22Rv1 (cell line): ENCODE measurements around the gene PARD3B.

Experiments used
- H3K27ac ChIP-seq: fragments of 450-650 bp; 2 replicates; pipeline ENCODE4 v1.5.1; 2017
- CTCF ChIP-seq: fragments of 450-650 bp; IDR thresholded peaks from 2 replicates; pipeline ENCODE4 v1.5.1; 2017; ENCODE audit warnings: mild to moderate bottlenecking
- ZFX ChIP-seq: fragments of 450-650 bp; IDR thresholded peaks from 2 replicates; pipeline ENCODE4 v1.6.1; 2017; ENCODE audit warnings: antibody characterized with exemption, borderline replicate concordance

The PARD3B gene

GRCh38 chr2:204730603-204731002 lies 185.3 kb downstream of the PARD3B start:
- no peak for TF ChIP-seq CTCF
- no peak for TF ChIP-seq ZFX
- no peak overlapping the region for H3K27ac ChIP-seq

DNA sequence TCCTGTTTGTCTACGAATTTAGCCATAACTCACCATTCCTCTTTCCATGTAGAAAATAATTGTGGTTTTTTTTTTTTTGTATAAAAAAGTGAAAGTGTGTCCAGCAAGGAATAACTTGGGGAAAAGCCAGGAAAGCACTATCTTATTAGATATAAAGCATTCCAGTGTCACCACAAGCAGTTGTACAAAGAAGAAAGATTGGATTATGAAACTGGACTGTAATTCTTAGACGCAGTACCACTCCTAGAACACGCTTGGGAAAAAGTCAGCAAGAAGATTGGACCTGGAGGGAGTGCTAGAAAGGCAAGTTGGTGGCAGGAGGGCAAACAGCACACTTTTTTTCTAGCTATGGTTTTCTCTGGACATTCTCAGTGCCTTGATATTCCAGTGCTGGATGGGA lies 186.7 kb downstream of the PARD3B start:
- H3K27ac ChIP-seq = no peak overlapping the region
- TF ChIP-seq ZFX = no peak
- TF ChIP-seq CTCF = no peak

GRCh38 chr2:204737296-204737695 lies 192.0 kb downstream of the PARD3B start:
- TF ChIP-seq ZFX (no peak), CTCF (no peak)
- H3K27ac ChIP-seq = no peak overlapping the region

- H3K27ac ChIP-seq = no peak overlapping the region
- TF ChIP-seq CTCF (no peak), ZFX (no peak)
Measured at GRCh38 chr2:204738721-204739120, 193.4 kb downstream of the PARD3B start.

DNA sequence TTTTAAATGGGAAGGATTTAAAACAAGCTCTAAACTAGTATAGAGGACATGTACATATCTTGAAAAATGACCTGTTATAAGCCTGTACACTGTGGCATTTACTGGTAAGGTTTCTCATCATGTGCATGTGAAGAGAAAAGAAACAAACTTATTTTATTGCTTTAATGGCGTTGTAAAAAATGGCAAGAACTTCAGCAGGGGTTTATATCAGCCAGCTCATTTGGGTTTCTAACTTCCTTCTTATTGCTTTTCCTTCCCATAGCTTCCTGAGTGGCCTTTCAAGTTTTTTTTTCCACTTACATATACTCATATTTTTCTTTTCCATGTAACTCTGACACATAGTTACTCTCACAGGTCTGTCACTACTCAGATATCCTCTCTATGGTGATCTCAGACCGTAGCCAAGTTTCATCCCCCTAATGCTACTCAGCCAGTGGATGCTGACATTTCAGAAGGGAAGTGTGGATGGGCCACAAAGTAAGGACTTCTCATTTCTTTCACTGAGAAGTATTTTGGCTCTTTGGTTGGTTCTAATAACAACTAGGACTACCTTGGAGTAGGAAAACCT lies 198.2 kb downstream of the PARD3B start:
- no peak overlapping the region for H3K27ac ChIP-seq

GRCh38 chr2:204744506-204744905 lies 199.2 kb downstream of the PARD3B start:
- H3K27ac ChIP-seq = no peak overlapping the region
- TF ChIP-seq CTCF (no peak), ZFX (no peak)

More for the DNA sequence above, 198.2 kb downstream of the PARD3B start:
- TF ChIP-seq CTCF = no peak
- no peak for TF ChIP-seq ZFX

DNA sequence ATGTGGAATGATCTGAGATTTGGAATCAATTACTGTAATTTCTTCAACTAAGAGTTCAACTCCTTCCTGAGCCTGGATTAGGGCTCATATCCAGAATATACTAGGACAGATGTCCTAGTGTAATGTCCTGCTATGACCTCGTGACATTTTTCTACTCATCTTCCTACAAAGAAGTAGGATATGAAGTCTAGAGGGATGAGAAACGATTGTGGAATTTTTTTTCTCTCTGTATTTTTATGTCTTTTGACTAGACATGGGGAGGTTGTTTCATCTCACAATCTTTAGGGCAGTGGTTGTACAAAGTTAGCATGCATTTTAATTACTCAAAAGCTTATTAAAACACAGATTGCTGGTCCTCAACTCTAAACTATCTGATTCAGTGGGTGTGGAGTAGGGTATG lies 203.0 kb downstream of the PARD3B start:
- TF ChIP-seq ZFX (no peak), CTCF (no peak)
- no peak overlapping the region for H3K27ac ChIP-seq
